Spleen (tissue), 7 donors: ENCODE measurements around the gene CCIN.

Experiments used
- CTCF ChIP-seq, 11 experiments: fragments of 200-600 bp in 7 of 11; fragments of 450-650 bp in 4 of 11; sonication (generic) in 4 of 11; IDR thresholded peaks in 8 of 11; conservative IDR thresholded peaks in 3 of 11; 1 replicate in 7 of 11; 2 replicates in 4 of 11; pipeline versions ENCODE4 v1.4.0 to v1.8.0; 2016 to 2021; ENCODE audit warnings: antibody characterized with exemption in 11 of 11, inconsistent platforms in 4 of 11, mild to moderate bottlenecking in 1 of 11
- POLR2A ChIP-seq, 3 donors: fragments of 450-650 bp; IDR thresholded peaks; one replicate each; pipeline ENCODE4 v1.5.1; 2017; ENCODE audit warnings: antibody characterized with exemption in 3 of 3, mild to moderate bottlenecking in 1 of 3
- donor health status: DM: no; HTN: no; CAD: no; lungs with moderate emphysema.
- donor health status: DM: no; HTN: no; CAD: no.
- donor health status: DM: no; HTN: no; CAD: no.

- TF ChIP-seq CTCF (IDR thresholded peaks at IDR 0.05 in 8 of 11, conservative IDR thresholded peaks at IDR 0.05 in 3 of 11) (no peak), POLR2A (IDR thresholded peaks at IDR 0.05) (no peak)
Measured at GRCh38 chr9:36145970-36146369, 23.2 kb upstream of the CCIN start.
